Thymus (tissue), 11 donors: ENCODE results near the gene C6orf136. TPM values are rescaled to one million over a fixed set of nuclear protein-coding genes. Genes with fewer than 3 reads are reported as not detected.
"Not testable (repeated sequence)": the region's sequence is repeated elsewhere in the genome, so short reads cannot be mapped to it uniquely, and the experiment has no call there.

Source experiments
- DNase-seq, 9 donors: peaks; one replicate each; pipeline ENCODE4 v3.0.0-alpha.2; 2013; ENCODE audit warnings: low spot score in 9 of 9, low read depth in 6 of 9, missing footprints in 1 of 9
- H3K27ac ChIP-seq, 2 donors: one replicate each; pipeline ENCODE4 v1.5.1; 2013; ENCODE audit warnings: control low read depth in 1 of 2, low read depth in 1 of 2, low read length in 1 of 2, mild to moderate bottlenecking in 1 of 2, moderate library complexity in 1 of 2
- H3K27me3 ChIP-seq, 2 donors: one replicate each; pipeline ENCODE4 v1.5.1; 2013; ENCODE audit warnings: low read length in 1 of 2; ENCODE audit not compliant: control insufficient read depth in 2 of 2, insufficient read depth in 1 of 2
- H3K36me3 ChIP-seq, 2 donors: one replicate each; pipeline ENCODE4 v1.5.1; 2013; ENCODE audit warnings: low read length in 1 of 2, mild to moderate bottlenecking in 1 of 2, moderate library complexity in 1 of 2; ENCODE audit not compliant: control insufficient read depth in 2 of 2, insufficient read depth in 2 of 2
- H3K4me1 ChIP-seq, 2 donors: one replicate each; pipeline ENCODE4 v1.5.1; 2013; ENCODE audit warnings: low read length in 2 of 2; ENCODE audit not compliant: control insufficient read depth in 2 of 2, insufficient read depth in 2 of 2
- H3K4me3 ChIP-seq, 2 donors: one replicate each; pipeline ENCODE4 v1.5.1; 2013; ENCODE audit warnings: low read length in 2 of 2, control low read depth in 1 of 2, mild to moderate bottlenecking in 1 of 2
- H3K9me3 ChIP-seq, 2 donors: one replicate each; pipeline ENCODE4 v1.5.1; 2013; ENCODE audit warnings: low read length in 1 of 2, mild to moderate bottlenecking in 1 of 2; ENCODE audit not compliant: control insufficient read depth in 2 of 2, insufficient read depth in 1 of 2
- WGBS: extraction: QIAGEN DNeasy Blood & Tissue Kit; methylation state at CpG from one replicate; pipeline ENCODE4 v1.1.7; 2013; 5-methylcytosine and 5-hydroxymethylcytosine counted together
- polyA plus RNA-seq: library from polyadenylated mRNA; stranded (reverse); fragments of 200-250 nt; gene quantifications from one replicate; pipeline ENCODE4 v1.2.3, GENCODE V29; 2013
- total RNA-seq: library from RNA; stranded (reverse); fragments of 120-200 nt; gene quantifications from one replicate; pipeline ENCODE4 v1.2.4, GENCODE V29; 2013
- donor health status: healthy.

Gene C6orf136
- total and polyA plus RNA-seq, 2 donors, result 9.5 to 24.0 TPM

DNA sequence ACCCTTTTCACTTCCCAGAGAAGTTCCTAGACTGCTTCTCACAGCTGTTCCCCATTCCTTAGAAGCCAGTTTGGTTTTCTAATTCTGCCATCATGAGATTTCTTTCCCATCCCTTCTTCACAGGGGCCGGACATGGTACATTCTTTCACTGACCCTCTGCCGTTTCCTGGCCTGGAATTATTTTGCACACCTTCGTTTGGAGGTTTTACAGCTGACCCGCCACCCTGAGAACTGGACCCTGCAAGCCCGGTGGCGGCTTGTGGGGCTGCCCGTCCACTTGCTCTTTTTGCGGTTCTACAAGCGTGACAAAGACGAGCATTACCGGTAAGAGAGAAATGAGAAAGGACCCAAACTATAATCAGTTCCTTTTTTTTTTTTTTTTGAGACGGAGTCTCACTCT lies 4.2 kb downstream of the C6orf136 start:
- Histone ChIP-seq H3K27me3 (no peaks in the 10 kb centered on the region), H3K4me3 (no peak overlapping the region), H3K4me1 (peaks cover 5 to 14% of the 10 kb centered on the region in 2 donors), H3K36me3 (peaks cover 50 to 59% of the 10 kb centered on the region in 2 donors), H3K9me3 (no peaks in the 10 kb centered on the region), H3K27ac (no peak overlapping the region)
- DNase-seq, result no peak
- 96% methylated on average over 12 of the region's 12 CpGs for WGBS

DNA sequence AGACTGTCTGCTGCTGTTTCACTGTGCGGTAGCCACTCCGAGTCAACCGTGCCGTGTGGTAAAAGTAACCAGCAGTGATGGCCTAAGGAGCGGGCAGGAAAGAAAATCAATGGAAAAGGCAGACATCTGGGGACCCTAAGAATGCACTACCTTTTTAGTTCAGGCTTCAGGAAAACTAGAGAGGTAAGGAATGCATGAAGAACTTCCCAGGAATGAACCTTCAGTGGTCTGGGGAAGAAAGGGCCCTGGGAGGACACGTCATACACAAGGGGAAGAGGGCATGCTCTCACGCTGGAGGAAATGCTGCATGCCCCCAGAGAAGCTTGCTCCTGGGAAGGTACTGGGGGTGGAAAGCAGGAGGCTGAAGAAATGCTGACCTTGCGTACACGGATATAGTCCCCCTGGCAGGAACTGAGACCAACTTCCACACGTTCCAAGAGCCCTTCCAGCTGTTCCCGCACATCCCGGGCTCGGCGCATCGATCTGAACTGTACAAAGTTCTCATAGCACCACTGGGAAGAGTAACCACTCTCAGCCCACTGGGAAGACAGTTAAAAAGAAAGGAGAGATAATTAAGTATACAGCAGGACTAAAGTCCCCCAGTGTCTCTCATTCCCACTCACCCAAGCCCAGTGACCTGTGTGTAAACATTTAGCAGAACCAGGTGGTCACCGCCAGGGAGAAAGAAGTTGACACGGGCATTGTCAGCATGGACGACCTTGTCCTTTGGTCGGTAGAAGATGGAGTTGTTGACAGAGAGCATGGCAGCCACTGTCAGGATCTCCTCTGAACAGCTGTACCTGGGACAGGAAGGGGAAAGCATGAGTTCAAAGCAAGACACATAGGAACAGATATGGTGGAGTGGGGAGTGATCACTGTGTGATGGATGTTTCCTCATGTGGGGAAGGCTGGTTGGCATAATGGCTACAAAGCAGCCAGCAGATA lies 8.1 kb downstream of the C6orf136 start:
- H3K4me1 ChIP-seq, result no peaks in the 10 kb centered on the region
- H3K9me3 ChIP-seq, result no peaks in the 10 kb centered on the region
- DNase-seq, result no peak
- 98% methylated on average over 19 of the region's 19 CpGs for WGBS
- H3K27me3 ChIP-seq, result no peaks in the 10 kb centered on the region
- H3K36me3 ChIP-seq, result peaks cover 79 to 88% of the 10 kb centered on the region in 2 donors
- no peak overlapping the region for H3K4me3 ChIP-seq
- no peak overlapping the region for H3K27ac ChIP-seq

DNA sequence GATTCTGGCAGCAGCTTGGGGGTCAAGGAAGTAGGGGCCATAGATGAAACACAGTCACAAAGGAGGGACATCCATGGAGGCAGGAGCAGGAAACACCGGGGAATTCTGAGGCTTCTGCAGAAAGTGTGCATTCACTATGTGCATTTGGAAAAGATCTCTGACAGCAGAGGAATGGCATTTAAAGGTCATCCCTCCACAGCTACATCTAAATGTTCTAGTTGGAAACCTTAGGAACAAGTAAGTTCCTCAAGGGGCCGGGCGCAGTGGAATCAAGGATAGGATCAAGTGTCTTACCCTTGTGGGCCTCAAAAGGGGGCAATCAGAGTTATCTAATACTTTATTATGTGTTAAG lies 8.8 kb downstream of the C6orf136 start:
- no peak overlapping the region for H3K27ac ChIP-seq
- 99% methylated on average over 3 of the region's 3 CpGs for WGBS

DNA sequence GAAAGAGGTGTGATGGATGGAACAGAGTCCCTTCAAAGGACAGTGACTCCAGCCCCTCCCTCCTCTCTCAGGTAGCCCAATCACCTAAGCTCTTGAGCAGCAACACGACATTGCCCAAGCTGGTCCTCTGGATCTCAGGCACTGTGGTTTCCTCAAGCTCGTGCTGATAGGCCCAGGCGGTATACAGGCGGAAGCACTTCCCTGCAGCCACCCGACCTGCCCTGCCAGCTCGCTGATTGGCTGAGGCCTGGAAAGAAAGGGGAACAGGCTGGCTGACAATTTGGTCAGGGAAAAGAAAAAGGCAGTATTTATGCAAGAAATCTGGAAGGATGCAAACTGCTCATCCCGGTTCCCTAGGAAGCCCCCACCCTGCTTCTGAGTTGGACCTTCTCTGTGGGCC lies 9.6 kb downstream of the C6orf136 start:
- WGBS, result 88% methylated on average over 7 of the region's 7 CpGs
- Histone ChIP-seq H3K36me3 (peaks cover 81 to 92% of the 10 kb centered on the region in 2 donors), H3K27ac (no peak overlapping the region), H3K4me3 (no peak overlapping the region), H3K27me3 (no peaks in the 10 kb centered on the region), H3K4me1 (no peaks in the 10 kb centered on the region), H3K9me3 (no peaks in the 10 kb centered on the region)
- DNase-seq, result no peak

More for the DNA sequence above, 8.8 kb downstream of the C6orf136 start:
- H3K36me3 ChIP-seq, result peaks cover 84 to 94% of the 10 kb centered on the region in 2 donors
- H3K9me3 ChIP-seq, result no peaks in the 10 kb centered on the region
- no peaks in the 10 kb centered on the region for H3K27me3 ChIP-seq
- no peaks in the 10 kb centered on the region for H3K4me1 ChIP-seq
- no peak overlapping the region for H3K4me3 ChIP-seq
- no peak for DNase-seq

DNA sequence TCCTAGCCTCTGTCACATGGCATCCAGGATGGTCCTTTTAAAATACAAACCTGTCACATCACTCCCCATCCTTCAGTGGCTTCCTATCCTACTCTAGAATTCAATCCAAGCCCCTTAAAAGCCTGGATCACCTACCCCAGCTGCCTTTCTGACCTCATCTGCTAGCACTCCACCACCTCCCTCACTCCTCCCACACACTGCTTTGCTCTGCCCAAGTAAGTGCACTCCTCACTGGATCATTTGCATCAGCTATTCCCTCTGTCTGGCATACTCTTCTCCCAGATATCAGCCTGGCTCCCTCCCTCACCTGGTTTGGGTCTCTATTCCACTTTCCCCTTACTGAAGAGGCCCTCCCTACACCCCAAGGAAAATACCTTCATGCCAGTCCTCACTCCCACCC lies 10.5 kb downstream of the C6orf136 start:
- H3K27ac ChIP-seq, result no peak overlapping the region
- no peaks in the 10 kb centered on the region for H3K27me3 ChIP-seq
- no peak for DNase-seq
- H3K36me3 ChIP-seq, result peaks cover 81 to 92% of the 10 kb centered on the region in 2 donors
- no peaks in the 10 kb centered on the region for H3K4me1 ChIP-seq
- no peak overlapping the region for H3K4me3 ChIP-seq
- H3K9me3 ChIP-seq, result no peaks in the 10 kb centered on the region

DNA sequence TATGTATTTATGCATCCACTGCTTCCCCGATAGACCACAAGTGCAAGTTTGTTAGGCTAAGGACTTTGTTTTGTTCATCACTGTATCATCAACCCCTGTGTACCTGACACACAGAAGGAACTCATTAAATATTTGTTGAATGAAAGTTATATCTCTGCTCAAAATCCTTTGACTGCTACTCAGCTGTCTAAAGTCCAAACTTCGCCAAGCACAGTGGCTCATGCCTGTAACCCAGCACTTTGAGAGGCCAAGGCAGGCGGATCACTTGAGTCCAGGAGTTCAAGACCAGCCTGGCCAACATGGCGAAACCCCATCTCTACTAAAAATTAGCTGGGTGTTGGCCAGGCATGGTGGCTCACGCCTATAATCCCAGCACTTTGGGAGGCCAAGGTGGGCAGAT lies 11.0 kb downstream of the C6orf136 start:
- peaks cover 81 to 92% of the 10 kb centered on the region in 2 donors for H3K36me3 ChIP-seq
- not testable (repeated sequence) for DNase-seq, H3K4me1 ChIP-seq, H3K4me3 ChIP-seq, H3K27ac ChIP-seq, H3K9me3 ChIP-seq, H3K27me3 ChIP-seq
- WGBS, result 98% methylated on average over 5 of the region's 5 CpGs

DNA sequence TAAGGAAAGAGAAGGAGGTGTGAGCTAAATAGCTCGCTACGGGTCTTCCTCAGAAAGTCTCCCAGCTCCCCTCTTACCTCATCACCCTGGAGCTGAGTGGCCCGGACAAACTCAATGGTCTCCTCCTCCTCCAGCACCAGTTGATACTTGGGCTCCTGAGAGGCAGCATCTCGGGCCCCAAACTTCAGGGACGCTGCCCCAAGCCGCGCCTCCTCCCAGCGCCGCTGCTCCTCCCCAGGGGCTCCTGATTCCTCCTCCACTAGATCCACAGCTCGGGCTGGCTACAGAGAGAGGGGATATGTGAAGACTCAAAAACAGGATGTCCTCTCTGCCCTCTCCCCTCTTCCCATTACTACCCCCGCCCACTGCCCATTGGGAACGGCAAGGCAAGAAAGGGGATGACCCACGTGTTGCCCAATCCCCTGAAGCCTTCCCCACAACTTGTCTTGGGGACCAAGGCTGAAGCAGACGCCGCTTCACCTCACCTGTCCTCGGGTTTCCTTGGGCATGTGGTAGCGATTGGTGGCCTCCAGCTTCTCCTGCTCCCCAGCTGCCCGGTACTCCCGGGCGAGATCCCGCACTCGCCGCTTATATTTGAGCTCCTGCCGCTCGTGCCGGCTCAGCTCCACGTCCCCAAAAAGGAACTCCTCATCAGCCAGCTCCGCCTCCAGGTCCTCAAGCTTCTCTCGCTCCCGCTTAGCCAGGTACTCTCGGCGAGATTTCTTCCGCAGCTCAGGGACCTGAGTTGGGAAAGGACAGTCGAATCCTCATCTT lies 18.2 kb downstream of the C6orf136 start:
- H3K27me3 ChIP-seq, result no peaks in the 10 kb centered on the region
- H3K4me3 ChIP-seq, result no peak overlapping the region
- H3K27ac ChIP-seq, result no peak overlapping the region
- no peak for DNase-seq
- peaks cover 72 to 82% of the 10 kb centered on the region in 2 donors for H3K36me3 ChIP-seq
- WGBS, result 98% methylated on average over 34 of the region's 34 CpGs
- H3K4me1 ChIP-seq, result no peaks in the 10 kb centered on the region
- H3K9me3 ChIP-seq, result no peaks in the 10 kb centered on the region

DNA sequence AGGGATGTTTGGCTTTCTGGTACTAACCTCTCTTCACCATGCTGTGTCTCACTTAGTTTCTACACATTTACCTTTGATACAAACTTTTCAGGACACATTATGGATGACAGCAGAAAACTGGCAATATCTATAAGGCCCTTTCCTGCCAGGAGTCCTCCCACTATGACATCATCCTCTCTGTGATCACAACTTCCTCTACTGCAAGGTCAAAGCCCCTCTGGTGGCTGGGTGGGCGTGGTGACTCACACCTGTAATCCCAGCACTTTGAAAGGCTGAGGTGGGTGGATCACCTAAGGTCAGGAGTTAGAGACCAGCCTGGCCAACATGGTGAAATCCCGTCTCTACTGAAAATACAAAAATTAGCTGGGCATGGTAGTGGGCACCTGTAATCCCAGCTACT lies 19.4 kb downstream of the C6orf136 start:
- H3K27me3 ChIP-seq, H3K9me3 ChIP-seq, H3K4me1 ChIP-seq, H3K27ac ChIP-seq, DNase-seq, H3K4me3 ChIP-seq: not testable (repeated sequence)
- peaks cover 74 to 80% of the 10 kb centered on the region in 2 donors for H3K36me3 ChIP-seq
- WGBS, result 96% methylated on average over 2 of the region's 2 CpGs
